Embryonic facial prominence (tissue), 1 donor: Measurements from ENCODE around the gene MON1B.

Source experiments
- DNase-seq: peaks from one replicate; pipeline ENCODE4 v3.0.0-alpha.2; 2016; ENCODE audit errors: extremely low spot score

MON1B gene

GRCh38 chr16:77246150-77246549 is 55.2 kb downstream of the MON1B start:
- DNase-seq: no peak

GRCh38 chr16:77250400-77250799 is 59.4 kb downstream of the MON1B start:
- no peak for DNase-seq
